ENCODE measurements around the gene TARBP1.

The TARBP1 gene

DNA sequence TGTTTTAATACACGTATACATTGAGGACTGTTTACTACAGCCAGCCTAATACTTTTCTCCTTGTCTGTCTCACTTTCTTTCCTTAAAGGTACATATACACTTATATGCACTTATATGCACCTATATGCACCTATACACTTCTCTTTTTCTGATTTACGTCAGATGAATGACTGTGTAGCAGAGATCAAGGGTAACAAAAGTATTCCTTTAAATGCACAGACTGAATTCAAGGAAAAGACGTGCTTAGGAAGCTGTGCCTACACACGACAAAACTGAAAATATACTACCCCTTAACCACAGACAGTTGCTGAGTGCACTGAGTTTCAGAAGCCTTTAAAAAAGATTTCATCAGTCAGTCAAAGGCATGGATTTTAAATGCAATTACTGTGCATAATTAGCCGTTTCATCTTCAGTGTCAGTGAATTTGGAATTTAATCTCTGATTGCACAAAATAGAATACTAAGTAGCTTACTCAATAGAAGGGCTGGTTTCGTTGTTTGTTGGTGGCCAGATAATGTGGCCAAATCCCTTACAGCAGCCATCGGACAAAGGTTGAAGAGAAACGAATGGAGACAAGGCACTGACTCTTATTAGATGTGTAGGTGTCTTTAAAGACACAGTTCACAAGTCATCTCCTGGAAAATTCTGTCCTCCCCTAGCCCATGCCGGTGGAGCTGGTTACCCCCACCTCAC is 38.3 kb upstream of the TARBP1 start:
- H3K27me3 Mint-ChIP-seq (ENCODE audit: low read depth): no peaks in the 10 kb centered on the region
- no peak overlapping the region for H3K4me3 Mint-ChIP-seq
- TF ChIP-seq, protein P1, sequence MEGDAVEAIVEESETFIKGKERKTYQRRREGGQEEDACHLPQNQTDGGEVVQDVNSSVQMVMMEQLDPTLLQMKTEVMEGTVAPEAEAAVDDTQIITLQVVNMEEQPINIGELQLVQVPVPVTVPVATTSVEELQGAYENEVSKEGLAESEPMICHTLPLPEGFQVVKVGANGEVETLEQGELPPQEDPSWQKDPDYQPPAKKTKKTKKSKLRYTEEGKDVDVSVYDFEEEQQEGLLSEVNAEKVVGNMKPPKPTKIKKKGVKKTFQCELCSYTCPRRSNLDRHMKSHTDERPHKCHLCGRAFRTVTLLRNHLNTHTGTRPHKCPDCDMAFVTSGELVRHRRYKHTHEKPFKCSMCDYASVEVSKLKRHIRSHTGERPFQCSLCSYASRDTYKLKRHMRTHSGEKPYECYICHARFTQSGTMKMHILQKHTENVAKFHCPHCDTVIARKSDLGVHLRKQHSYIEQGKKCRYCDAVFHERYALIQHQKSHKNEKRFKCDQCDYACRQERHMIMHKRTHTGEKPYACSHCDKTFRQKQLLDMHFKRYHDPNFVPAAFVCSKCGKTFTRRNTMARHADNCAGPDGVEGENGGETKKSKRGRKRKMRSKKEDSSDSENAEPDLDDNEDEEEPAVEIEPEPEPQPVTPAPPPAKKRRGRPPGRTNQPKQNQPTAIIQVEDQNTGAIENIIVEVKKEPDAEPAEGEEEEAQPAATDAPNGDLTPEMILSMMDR (IDR thresholded peaks at IDR 0.05; ENCODE audit: unreplicated experiment in 3 of 3): no peak
- H3K27ac Mint-ChIP-seq: peak overlapping the region in 2 of 3 experiments; percentile 11 to 71
- no peaks in the 10 kb centered on the region for H3K9me3 Mint-ChIP-seq
- H3K36me3 Mint-ChIP-seq (ENCODE audit: low read depth): no peaks in the 10 kb centered on the region
- peaks cover 49% of the 10 kb centered on the region for H3K4me1 Mint-ChIP-seq

DNA sequence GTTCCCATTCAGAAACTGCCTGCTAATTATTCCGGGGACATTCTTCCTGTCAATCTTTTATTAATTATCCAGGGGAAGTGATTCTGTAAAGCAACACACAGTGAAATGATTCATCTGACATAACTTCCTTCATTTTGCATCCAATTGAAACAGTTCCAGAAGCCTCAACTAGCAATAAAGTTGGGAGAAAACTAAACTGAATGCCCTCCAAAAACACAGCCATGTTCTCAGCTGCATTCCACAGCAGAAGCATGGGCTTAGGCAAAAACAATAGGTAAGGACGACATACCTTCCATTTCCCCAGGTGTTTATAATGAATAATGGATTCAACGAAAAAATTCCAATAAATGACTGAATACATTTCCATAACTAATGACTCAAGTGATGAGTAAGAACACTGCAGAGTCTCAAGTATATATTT is 36.9 kb upstream of the TARBP1 start:
- Mint-ChIP-seq H3K4me3 (no peak overlapping the region), H3K4me1 (peaks cover 48% of the 10 kb centered on the region), H3K36me3 (ENCODE audit: low read depth) (no peaks in the 10 kb centered on the region), H3K27ac (peak overlapping the region; percentile 83 to 88 (median 85)), H3K27me3 (ENCODE audit: low read depth) (no peaks in the 10 kb centered on the region), H3K9me3 (no peaks in the 10 kb centered on the region)
- TF ChIP-seq, protein P1 (IDR thresholded peaks at IDR 0.05; ENCODE audit: unreplicated experiment in 3 of 3): no peak

DNA sequence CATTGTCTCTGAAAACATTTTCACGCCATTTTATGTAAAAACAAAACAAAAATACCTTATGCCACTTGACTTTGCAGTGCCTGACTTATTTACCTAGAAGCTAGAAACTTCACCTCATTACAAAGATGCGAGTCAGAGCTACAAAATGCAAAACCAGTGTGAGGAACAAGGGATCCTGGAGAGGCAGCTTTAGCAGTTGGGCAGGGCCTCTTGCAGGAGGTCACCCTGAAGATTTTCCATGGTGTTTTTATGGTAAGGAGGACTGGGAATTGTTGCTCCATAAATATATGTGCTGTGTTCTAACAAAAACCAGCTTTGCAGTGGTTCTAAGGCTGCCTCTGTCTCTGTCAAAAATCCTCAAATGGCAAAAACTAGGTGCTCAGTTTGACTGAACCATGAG is 36.4 kb upstream of the TARBP1 start:
- Mint-ChIP-seq H3K4me1 (peaks cover 44% of the 10 kb centered on the region), H3K4me3 (no peak overlapping the region), H3K27ac (peak overlapping the region; percentile 83 to 88 (median 85)), H3K36me3 (ENCODE audit: low read depth) (no peaks in the 10 kb centered on the region), H3K27me3 (ENCODE audit: low read depth) (no peaks in the 10 kb centered on the region), H3K9me3 (no peaks in the 10 kb centered on the region)
- TF ChIP-seq, protein P1 (IDR thresholded peaks at IDR 0.05; ENCODE audit: unreplicated experiment in 3 of 3): no peak

DNA sequence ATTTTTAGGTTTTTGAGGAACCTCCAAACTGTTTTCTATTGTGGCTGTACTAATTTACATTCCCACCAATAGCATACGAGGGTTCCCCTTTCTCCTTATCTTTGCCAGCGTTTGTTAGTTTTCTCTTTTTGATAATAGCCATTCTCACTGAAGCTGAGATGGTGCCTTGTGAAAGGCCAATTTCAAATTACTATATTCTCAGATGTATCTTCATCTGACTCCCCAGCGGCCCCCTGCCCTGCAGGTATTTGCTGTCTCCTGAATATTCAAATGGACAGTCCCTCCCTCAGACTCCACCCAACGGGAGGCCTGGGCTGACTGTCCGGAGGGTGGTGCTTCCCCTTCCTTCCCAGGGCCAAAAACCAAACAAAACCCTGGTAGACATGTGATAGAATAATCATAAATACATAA is 33.5 kb upstream of the TARBP1 start:
- peaks cover 41% of the 10 kb centered on the region for H3K4me1 Mint-ChIP-seq
- no peaks in the 10 kb centered on the region for H3K36me3 Mint-ChIP-seq (ENCODE audit: low read depth)
- no peak overlapping the region for H3K4me3 Mint-ChIP-seq
- H3K27ac Mint-ChIP-seq: no peak overlapping the region
- TF ChIP-seq, protein P1 (IDR thresholded peaks at IDR 0.05; ENCODE audit: unreplicated experiment in 3 of 3): no peak
- H3K27me3 Mint-ChIP-seq (ENCODE audit: low read depth): no peaks in the 10 kb centered on the region
- H3K9me3 Mint-ChIP-seq: no peaks in the 10 kb centered on the region

DNA sequence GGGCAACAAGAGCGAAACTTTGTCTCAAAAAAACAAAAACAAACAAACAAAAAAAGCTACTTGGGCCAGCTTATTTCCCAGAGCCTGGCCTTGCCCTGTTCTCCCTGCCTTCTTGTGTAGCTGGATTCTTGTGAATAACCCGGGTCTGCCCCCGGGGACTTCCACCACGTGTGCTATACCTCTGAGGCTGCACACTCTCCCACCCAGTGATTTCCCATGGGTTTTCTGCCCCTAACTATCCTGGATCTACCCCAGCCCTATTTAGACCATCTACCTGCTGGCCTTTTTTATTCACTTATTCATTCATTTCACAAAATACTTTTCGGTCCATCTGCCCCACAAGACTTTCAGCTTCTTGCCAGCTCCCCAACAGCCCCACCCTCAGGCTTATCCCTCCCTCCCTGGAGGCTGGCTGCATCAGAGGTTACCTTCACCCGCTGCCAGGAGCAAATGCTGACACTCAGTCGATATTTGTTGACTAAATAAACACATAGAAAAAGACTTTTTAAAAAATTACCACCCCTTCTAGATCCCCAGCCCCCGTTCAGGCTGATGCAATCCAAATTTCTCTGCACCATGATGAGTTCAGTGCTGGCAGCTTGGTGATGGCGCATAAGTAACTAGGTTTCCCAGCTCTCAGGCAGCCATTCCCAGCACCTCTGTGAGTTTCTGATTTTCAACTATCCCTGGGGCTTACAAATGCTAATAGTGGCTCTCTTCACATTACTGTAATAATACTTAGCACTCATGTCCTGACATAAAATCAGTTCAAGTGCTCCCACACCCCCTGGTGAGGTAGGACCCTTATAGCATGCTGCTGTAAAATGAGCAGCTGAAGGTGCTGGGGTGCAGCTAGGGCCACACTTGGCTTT is 30.7 kb upstream of the TARBP1 start:
- no peaks in the 10 kb centered on the region for H3K9me3 Mint-ChIP-seq
- H3K4me3 Mint-ChIP-seq: no peak overlapping the region
- no peaks in the 10 kb centered on the region for H3K36me3 Mint-ChIP-seq (ENCODE audit: low read depth)

More for the DNA sequence above, 30.7 kb upstream of the TARBP1 start:
- Mint-ChIP-seq H3K27me3 (ENCODE audit: low read depth) (no peaks in the 10 kb centered on the region), H3K4me1 (peaks cover 32% of the 10 kb centered on the region), H3K27ac (peak overlapping the region; percentile 66 to 85 (median 71))
- TF ChIP-seq, protein P1 (IDR thresholded peaks at IDR 0.05; ENCODE audit: unreplicated experiment in 3 of 3): no peak

Measured in nephron (organoid).